ENCODE data around the gene HAAO.

The HAAO gene

DNA sequence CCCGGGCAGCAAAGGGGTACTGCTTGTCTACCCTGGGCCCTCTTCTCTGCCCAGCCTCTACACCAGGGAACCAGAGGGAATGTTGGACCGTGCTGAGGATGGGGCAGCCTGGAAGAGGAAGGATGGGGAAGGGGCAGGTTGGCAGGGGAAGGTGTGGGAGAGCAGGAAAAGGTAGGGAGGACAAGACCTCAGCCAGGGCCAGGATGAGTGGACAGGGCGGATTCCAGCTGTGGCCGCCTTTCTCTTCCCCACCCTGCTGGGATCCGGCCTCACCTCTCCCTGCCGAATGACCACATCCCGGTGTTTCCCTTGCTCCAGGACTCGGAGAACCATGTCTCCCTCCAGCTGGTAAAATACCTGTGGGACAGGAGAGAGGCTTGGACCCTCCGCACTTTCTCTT, 8.9 kb downstream of the HAAO start:
- Histone ChIP-seq H3K4me3 (ENCODE audit: low read length, poor library complexity, severe bottlenecking) (no peak overlapping the region), H3K4me1 (ENCODE audit: insufficient read depth, low read length, poor library complexity, severe bottlenecking) (peaks cover 7% of the 10 kb centered on the region), H3K79me2 (ENCODE audit: insufficient read depth, low read length) (no peaks in the 10 kb centered on the region), H3K9me2 (replicated peaks; ENCODE audit: low read depth, low read length) (no peaks in the 10 kb centered on the region), H3K27me3 (ENCODE audit: insufficient read depth, low read length, poor library complexity, severe bottlenecking) (no peaks in the 10 kb centered on the region), H3K36me3 (ENCODE audit: insufficient read depth, low read length) (no peaks in the 10 kb centered on the region), H3K4me2 (ENCODE audit: low read depth, low read length, poor library complexity, severe bottlenecking) (no peak overlapping the region), H3K9me3 (ENCODE audit: insufficient read depth, low read depth, low read length) (peaks cover 3% of the 10 kb centered on the region; the same call in 1 of the 2 replicates), H2AFZ (ENCODE audit: low read length) (no peak overlapping the region), H3K9ac (ENCODE audit: low read depth, low read length, poor library complexity, severe bottlenecking) (no peak overlapping the region), H4K20me1 (ENCODE audit: insufficient read depth, low read length, poor library complexity, severe bottlenecking) (no peaks in the 10 kb centered on the region), H3F3A (ENCODE audit: low read depth) (no peaks in the 10 kb centered on the region)
- TF ChIP-seq, protein P1, sequence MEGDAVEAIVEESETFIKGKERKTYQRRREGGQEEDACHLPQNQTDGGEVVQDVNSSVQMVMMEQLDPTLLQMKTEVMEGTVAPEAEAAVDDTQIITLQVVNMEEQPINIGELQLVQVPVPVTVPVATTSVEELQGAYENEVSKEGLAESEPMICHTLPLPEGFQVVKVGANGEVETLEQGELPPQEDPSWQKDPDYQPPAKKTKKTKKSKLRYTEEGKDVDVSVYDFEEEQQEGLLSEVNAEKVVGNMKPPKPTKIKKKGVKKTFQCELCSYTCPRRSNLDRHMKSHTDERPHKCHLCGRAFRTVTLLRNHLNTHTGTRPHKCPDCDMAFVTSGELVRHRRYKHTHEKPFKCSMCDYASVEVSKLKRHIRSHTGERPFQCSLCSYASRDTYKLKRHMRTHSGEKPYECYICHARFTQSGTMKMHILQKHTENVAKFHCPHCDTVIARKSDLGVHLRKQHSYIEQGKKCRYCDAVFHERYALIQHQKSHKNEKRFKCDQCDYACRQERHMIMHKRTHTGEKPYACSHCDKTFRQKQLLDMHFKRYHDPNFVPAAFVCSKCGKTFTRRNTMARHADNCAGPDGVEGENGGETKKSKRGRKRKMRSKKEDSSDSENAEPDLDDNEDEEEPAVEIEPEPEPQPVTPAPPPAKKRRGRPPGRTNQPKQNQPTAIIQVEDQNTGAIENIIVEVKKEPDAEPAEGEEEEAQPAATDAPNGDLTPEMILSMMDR (conservative IDR thresholded peaks at IDR 0.05; ENCODE audit: low read length) = no peak
- no peak for TF ChIP-seq EZH2phosphoT487 (IDR thresholded peaks at IDR 0.05; ENCODE audit: borderline replicate concordance)

DNA sequence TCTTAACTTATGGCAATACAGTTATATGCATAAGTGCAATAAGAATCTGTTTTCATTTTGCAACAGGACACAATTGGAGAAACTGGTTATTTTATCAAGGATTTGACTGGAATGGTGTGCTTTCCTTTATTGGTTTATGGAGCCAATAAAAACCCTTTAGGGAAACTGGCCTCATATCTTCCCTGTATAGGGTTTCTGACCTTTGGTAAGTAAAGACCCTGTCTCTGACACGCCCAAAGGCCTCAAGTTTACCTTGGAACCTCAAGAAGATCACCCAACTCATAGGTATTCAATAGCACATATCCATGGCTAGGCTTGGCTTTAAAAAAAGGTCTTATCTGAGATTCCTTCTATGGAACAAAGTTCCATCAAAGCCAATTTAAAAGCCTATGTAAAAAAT, 11.2 kb downstream of the HAAO start:
- no peaks in the 10 kb centered on the region for H3K4me1 ChIP-seq (ENCODE audit: insufficient read depth, low read length, poor library complexity, severe bottlenecking)

DNA sequence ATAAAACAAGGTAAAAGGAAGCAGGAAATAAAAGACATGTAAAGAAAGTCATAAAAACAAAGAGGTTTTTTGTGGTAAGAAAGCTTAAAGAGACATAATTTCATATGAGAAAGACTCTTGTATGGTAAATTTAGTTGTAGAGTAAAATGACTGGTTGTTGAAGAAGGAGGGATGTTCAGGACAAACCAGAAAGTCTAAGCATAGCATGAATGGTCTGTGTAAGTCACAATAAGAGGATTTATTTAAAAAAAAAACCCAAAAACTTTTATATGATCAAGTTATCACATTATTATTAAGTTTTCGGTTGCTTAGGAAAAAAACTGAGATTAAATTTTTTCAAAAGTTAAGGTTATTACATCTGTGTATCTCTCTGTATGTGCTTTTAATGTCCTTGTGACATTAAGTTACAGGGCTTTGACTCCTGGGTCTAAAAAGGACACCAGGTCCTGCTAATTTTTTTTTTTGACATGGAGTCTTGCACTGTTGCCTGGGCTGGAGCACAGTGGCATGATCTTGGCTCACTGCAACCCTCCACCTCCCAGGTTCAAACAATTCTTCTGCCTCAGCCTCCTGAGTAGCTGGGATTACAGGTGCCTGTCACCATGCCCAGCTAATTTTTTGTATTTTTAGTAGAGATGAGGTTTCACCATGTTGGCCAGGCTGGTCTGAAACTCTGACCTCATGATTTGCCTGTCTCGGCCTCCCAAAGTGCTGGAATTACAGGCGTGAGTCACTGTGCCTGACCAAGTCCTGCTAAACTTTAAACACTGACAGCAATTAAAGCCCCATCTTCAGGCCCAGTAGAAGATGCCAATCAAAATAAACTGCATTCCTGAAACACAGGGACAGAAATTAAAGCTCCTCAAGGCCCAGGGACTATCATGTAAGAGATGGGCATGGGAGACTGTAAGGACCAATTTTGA, 14.2 kb downstream of the HAAO start:
- TF ChIP-seq EZH2phosphoT487 (IDR thresholded peaks at IDR 0.05; ENCODE audit: borderline replicate concordance) = no peak
- TF ChIP-seq, protein P1 (conservative IDR thresholded peaks at IDR 0.05; ENCODE audit: low read length) = no peak
- H3K9me2 ChIP-seq (replicated peaks; ENCODE audit: low read depth, low read length) = no peaks in the 10 kb centered on the region
- no peaks in the 10 kb centered on the region for H4K20me1 ChIP-seq (ENCODE audit: insufficient read depth, low read length, poor library complexity, severe bottlenecking)
- peaks cover 3% of the 10 kb centered on the region for H3K4me1 ChIP-seq (ENCODE audit: insufficient read depth, low read length, poor library complexity, severe bottlenecking)
- no peaks in the 10 kb centered on the region for H3K27me3 ChIP-seq (ENCODE audit: insufficient read depth, low read length, poor library complexity, severe bottlenecking)
- H3K9me3 ChIP-seq (ENCODE audit: insufficient read depth, low read depth, low read length) = peaks cover 8% of the 10 kb centered on the region; the same call in 1 of the 2 replicates
- H3K79me2 ChIP-seq (ENCODE audit: insufficient read depth, low read length) = no peaks in the 10 kb centered on the region
- H3K9ac ChIP-seq (ENCODE audit: low read depth, low read length, poor library complexity, severe bottlenecking) = no peak overlapping the region
- H3K4me2 ChIP-seq (ENCODE audit: low read depth, low read length, poor library complexity, severe bottlenecking) = no peak overlapping the region
- no peak overlapping the region for H3K4me3 ChIP-seq (ENCODE audit: low read length, poor library complexity, severe bottlenecking)
- H3K36me3 ChIP-seq (ENCODE audit: insufficient read depth, low read length) = no peaks in the 10 kb centered on the region
- H3F3A ChIP-seq (ENCODE audit: low read depth) = 0 out of 2 replicates have a peak, but pooled peaks cover 4% of the 10 kb centered on the region
- no peak overlapping the region for H2AFZ ChIP-seq (ENCODE audit: low read length)

More for the DNA sequence above, 11.2 kb downstream of the HAAO start:
- no peaks in the 10 kb centered on the region for H3K79me2 ChIP-seq (ENCODE audit: insufficient read depth, low read length)
- no peak overlapping the region for H3K4me2 ChIP-seq (ENCODE audit: low read depth, low read length, poor library complexity, severe bottlenecking)
- H3K9ac ChIP-seq (ENCODE audit: low read depth, low read length, poor library complexity, severe bottlenecking) = no peak overlapping the region
- H3K9me2 ChIP-seq (replicated peaks; ENCODE audit: low read depth, low read length) = no peaks in the 10 kb centered on the region
- no peaks in the 10 kb centered on the region for H3K27me3 ChIP-seq (ENCODE audit: insufficient read depth, low read length, poor library complexity, severe bottlenecking)
- TF ChIP-seq EZH2phosphoT487 (IDR thresholded peaks at IDR 0.05; ENCODE audit: borderline replicate concordance) = no peak
- TF ChIP-seq, protein P1 (conservative IDR thresholded peaks at IDR 0.05; ENCODE audit: low read length) = no peak
- H2AFZ ChIP-seq (ENCODE audit: low read length) = no peak overlapping the region
- H3K36me3 ChIP-seq (ENCODE audit: insufficient read depth, low read length) = no peaks in the 10 kb centered on the region
- H3K9me3 ChIP-seq (ENCODE audit: insufficient read depth, low read depth, low read length) = peaks cover 8% of the 10 kb centered on the region; the same call in 1 of the 2 replicates
- no peak overlapping the region for H3K4me3 ChIP-seq (ENCODE audit: low read length, poor library complexity, severe bottlenecking)
- H3F3A ChIP-seq (ENCODE audit: low read depth) = no peaks in the 10 kb centered on the region
- H4K20me1 ChIP-seq (ENCODE audit: insufficient read depth, low read length, poor library complexity, severe bottlenecking) = no peaks in the 10 kb centered on the region
